Esophagus squamous epithelium (tissue), 5 donors: ENCODE results near the gene ZMYND15. TPM values are rescaled to one million over a fixed set of nuclear protein-coding genes. Genes with fewer than 3 reads are reported as not detected.

Experiments used
- DNase-seq: peaks from one replicate; lab custom pipeline; 2025; lab: John Stamatoyannopoulos, UW
- H3K27ac ChIP-seq, 4 donors: fragments of 200-600 bp; sonication (generic); one replicate each; pipeline ENCODE4 v1.5.1; 2016 to 2019; ENCODE audit warnings: mild to moderate bottlenecking in 1 of 4
- H3K27me3 ChIP-seq, 4 donors: fragments of 200-600 bp; sonication (generic); 1 replicate in 3 of 4; 2 replicates in 1 of 4; pipeline versions ENCODE4 v1.5.1 to v1.6.0; 2017 to 2021; ENCODE audit warnings: antibody characterized with exemption in 1 of 4
- H3K36me3 ChIP-seq, 3 donors: fragments of 200-600 bp; sonication (generic); one replicate each; pipeline ENCODE4 v1.5.1; 2016 to 2019
- H3K4me1 ChIP-seq, 3 donors: fragments of 200-600 bp; sonication (generic); one replicate each; pipeline ENCODE4 v1.5.1; 2017 to 2019
- H3K4me3 ChIP-seq, 4 donors: fragments of 200-600 bp; sonication (generic); 1 replicate in 3 of 4; 2 replicates in 1 of 4; pipeline ENCODE4 v1.5.1; 2016 to 2019; ENCODE audit warnings: mild to moderate bottlenecking in 2 of 4, moderate library complexity in 1 of 4
- H3K9me3 ChIP-seq, 3 donors: fragments of 200-600 bp; sonication (generic); one replicate each; pipeline ENCODE4 v1.5.1; 2016 to 2019
- CTCF ChIP-seq, 6 experiments: fragments of 450-650 bp in 4 of 6; fragments of 200-600 bp in 2 of 6; sonication (generic) in 2 of 6; IDR thresholded peaks; one replicate each; pipeline ENCODE4 v1.5.1; 2016 to 2019; ENCODE audit warnings: antibody characterized with exemption in 6 of 6, mild to moderate bottlenecking in 4 of 6, moderate library complexity in 4 of 6
- POLR2A ChIP-seq, 4 donors: fragments of 450-650 bp; IDR thresholded peaks; one replicate each; pipeline ENCODE4 v1.6.1; 2017; ENCODE audit warnings: antibody characterized with exemption in 4 of 4, mild to moderate bottlenecking in 4 of 4, moderate library complexity in 3 of 4
- WGBS, 2 donors: methylation state at CpG; one replicate each; pipeline ENCODE4 v1.1.5; 2018; 5-methylcytosine and 5-hydroxymethylcytosine counted together
- intact Hi-C: fragments of 100-400 bp; cut with DNase I; formaldehyde crosslinking; loops from one replicate; pipeline ENCODE4 v1.15.0; 2022
- total RNA-seq, 4 donors: library from RNA; depleted of rRNA; stranded (reverse); fragments of >200 nt; gene quantifications; one replicate each; pipeline ENCODE4 v1.1.0, GENCODE V29; 2016
- donor health status: DM: yes; HTN: yes; CAD: no.

The ZMYND15 gene
- total RNA-seq, 4 donors from 2014 or later: 1.1 to 1.7 TPM; not detected in 2

GRCh38 chr17:4743898-4744297 is 4.3 kb downstream of the ZMYND15 start:
- Histone ChIP-seq H3K27ac (no peak overlapping the region), H3K4me3 (no peak overlapping the region), H3K9me3 (no peaks in the 10 kb centered on the region), H3K27me3 (peaks cover 0 to 36% (median 0%) of the 10 kb centered on the region in 4 donors), H3K36me3 (no peaks in the 10 kb centered on the region), H3K4me1 (peaks cover 0 to 33% (median 1%) of the 10 kb centered on the region in 3 donors)
- intact Hi-C loops: no loop called here
- WGBS, 2 donors: 88 to 97% methylated on average over 7 of the region's 9 CpGs
- DNase-seq: no peak
- TF ChIP-seq CTCF (IDR thresholded peaks at IDR 0.05): no peak
- no peak for TF ChIP-seq POLR2A (IDR thresholded peaks at IDR 0.05)

DNA sequence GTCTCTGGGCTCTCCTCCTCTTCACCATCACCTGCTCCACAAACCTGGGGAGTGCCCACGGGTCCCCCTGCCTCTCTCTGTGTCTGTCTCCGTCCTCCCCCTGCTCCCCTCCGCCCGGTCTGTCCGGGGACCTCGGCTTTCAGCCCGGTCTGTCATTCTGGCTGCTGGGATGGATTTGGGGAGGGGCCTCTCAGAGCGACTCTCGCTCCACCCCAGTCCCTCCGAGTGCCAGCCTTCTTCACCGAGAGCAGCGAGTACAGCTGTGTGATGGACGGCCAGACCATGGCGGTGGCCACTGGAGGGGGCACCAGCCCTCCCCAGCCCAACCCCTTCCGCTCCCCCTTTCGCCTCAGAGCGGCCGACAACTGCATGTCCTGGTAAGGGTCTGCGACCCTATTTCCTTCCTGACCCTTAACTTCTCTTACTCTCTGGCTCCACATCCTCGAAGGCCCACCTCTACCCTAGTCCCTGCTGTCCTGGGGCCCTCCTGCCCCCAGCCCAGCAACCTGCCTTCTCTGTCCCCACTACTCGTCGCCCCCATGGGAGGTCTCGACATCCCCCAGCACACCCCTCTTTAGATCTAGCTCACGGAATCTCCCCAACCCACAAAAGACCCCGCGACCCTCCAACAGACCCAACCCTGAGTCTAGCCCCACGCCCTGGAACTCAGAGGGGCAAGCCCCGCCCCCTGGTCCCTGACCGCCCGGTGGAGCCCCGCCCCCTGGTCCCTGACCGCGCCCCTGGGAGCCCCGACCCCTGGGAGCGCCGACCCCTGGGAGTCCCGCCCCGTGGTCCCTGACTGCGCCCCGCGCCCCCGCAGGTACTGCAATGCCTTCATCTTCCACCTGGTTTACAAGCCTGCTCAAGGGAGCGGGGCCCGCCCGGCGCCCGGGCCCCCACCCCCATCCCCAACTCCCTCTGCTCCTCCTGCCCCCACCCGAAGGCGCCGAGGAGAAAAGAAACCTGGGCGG is 5.7 kb downstream of the ZMYND15 start:
- H3K4me1 ChIP-seq: peaks cover 0 to 24% (median 0%) of the 10 kb centered on the region in 3 donors
- peaks cover 0 to 44% (median 0%) of the 10 kb centered on the region in 4 donors for H3K27me3 ChIP-seq
- no peak for DNase-seq
- TF ChIP-seq CTCF (IDR thresholded peaks at IDR 0.05) (no peak), POLR2A (IDR thresholded peaks at IDR 0.05) (no peak)
- H3K27ac ChIP-seq: no peak overlapping the region
- no peaks in the 10 kb centered on the region for H3K36me3 ChIP-seq
- H3K4me3 ChIP-seq: peak overlapping the region in 1 of 4 donors; percentile 5
- H3K9me3 ChIP-seq: no peaks in the 10 kb centered on the region
- 23 to 49% methylated on average over 15 to 20 of the region's 51 CpGs for WGBS, 2 donors
- intact Hi-C loops: no loop called here

DNA sequence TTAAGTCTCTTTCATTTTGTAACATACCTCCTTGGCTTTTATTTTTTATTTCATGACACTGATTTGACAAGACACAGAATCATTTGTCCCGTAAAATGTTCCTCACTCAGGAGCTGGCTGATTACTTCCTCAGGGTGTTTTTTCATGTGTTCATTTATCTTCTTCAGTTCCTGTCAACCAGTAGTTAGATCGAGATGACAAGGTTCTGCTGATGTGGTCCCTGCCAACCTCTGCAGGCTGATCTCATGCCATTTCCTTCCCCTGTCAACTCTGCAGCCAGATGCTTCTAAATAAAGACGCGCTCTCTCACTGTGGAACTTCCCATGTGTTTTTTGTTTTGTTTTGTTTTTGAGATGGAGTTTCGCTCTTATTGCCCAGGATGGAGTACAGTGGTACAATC is 8.2 kb downstream of the ZMYND15 start:
- TF ChIP-seq CTCF (IDR thresholded peaks at IDR 0.05): no peak
- peak in 1 of 4 donors; percentile 20 for TF ChIP-seq POLR2A (IDR thresholded peaks at IDR 0.05)
- 28 to 37% methylated on average over 5 of the region's 5 CpGs for WGBS, 2 donors
- Histone ChIP-seq H3K4me3 (no peak overlapping the region), H3K27me3 (peaks cover 0 to 66% (median 0%) of the 10 kb centered on the region in 4 donors), H3K4me1 (peaks cover 0 to 24% (median 0%) of the 10 kb centered on the region in 3 donors), H3K36me3 (no peaks in the 10 kb centered on the region), H3K9me3 (no peaks in the 10 kb centered on the region), H3K27ac (peak overlapping the region in 2 of 4 donors; percentile 18 to 20)
- intact Hi-C loops: no loop called here
- DNase-seq: no peak

GRCh38 chr17:4748686-4749085 is 9.1 kb downstream of the ZMYND15 start:
- Histone ChIP-seq H3K36me3 (no peaks in the 10 kb centered on the region), H3K27me3 (peaks cover 0 to 72% (median 0%) of the 10 kb centered on the region in 4 donors), H3K4me1 (peaks cover 0 to 24% (median 0%) of the 10 kb centered on the region in 3 donors), H3K9me3 (no peaks in the 10 kb centered on the region), H3K4me3 (no peak overlapping the region), H3K27ac (peak overlapping the region in 2 of 4 donors; percentile 17 to 18)
- no peak for TF ChIP-seq POLR2A (IDR thresholded peaks at IDR 0.05)
- TF ChIP-seq CTCF (IDR thresholded peaks at IDR 0.05): no peak
- DNase-seq: no peak
- WGBS, 2 donors: 51 to 52% methylated on average over 4 of the region's 4 CpGs
- intact Hi-C loops: no loop called here

- Histone ChIP-seq H3K36me3 (no peaks in the 10 kb centered on the region), H3K27me3 (peaks cover 0 to 69% (median 0%) of the 10 kb centered on the region in 4 donors), H3K4me1 (peaks cover 0 to 13% (median 0%) of the 10 kb centered on the region in 3 donors), H3K27ac (no peak overlapping the region), H3K4me3 (no peak overlapping the region), H3K9me3 (no peaks in the 10 kb centered on the region)
- intact Hi-C loops: no loop called here
- no peak for TF ChIP-seq POLR2A (IDR thresholded peaks at IDR 0.05)
- TF ChIP-seq CTCF (IDR thresholded peaks at IDR 0.05): no peak
- WGBS, 2 donors: 28 to 57% methylated on average over 3 of the region's 3 CpGs
- no peak for DNase-seq
Observed at GRCh38 chr17:4750606-4751005, 11.0 kb downstream of the ZMYND15 start.
